ENCODE results near the gene HDAC1. TPM values are rescaled to one million over a fixed set of nuclear protein-coding genes. Genes with fewer than 3 reads are reported as not detected.

Gene HDAC1
- polyA plus RNA-seq, 1 experiment, result 185 TPM

GRCh38 chr1:32247983-32248889 is 43.6 kb upstream of the HDAC1 start:
- CTCF ChIA-PET, result interaction anchor here (0.7 to 3.9 kb wide), 20 partner anchors 9 to 153 kb away, joined by 3 to 35 read pairs (median 3); partner anchors contain the start of genes EIF3I and TMEM234
- TF ChIP-seq CTCF (IDR thresholded peaks at IDR 0.05; ENCODE audit: insufficient read depth, low read depth, low read length), result peak; percentile 90
- Histone ChIP-seq H3K36me3 (ENCODE audit: control insufficient read depth, insufficient read depth, low read length) (no peaks in the 10 kb centered on the region), H3K27me3 (ENCODE audit: control insufficient read depth, insufficient read depth, low read length) (no peaks in the 10 kb centered on the region), H3K4me3 (ENCODE audit: low read depth, low read length) (no peak overlapping the region)
- POLR2A ChIA-PET, result interaction anchor here (0.6 to 0.9 kb wide), 3 partner anchors 23 to 537 kb away, joined by 3 to 4 read pairs (median 3); partner anchors contain the start of gene MARCKSL1
- DNase-seq (ENCODE audit: low read depth), result no peak

GRCh38 chr1:32249831-32250525 is 41.9 kb upstream of the HDAC1 start:
- CTCF ChIA-PET, result interaction anchor here (0.7 to 3.0 kb wide), 4 partner anchors 11 to 38 kb away, joined by 4 to 22 read pairs (median 6); no protein-coding TSS in a partner anchor
- POLR2A ChIA-PET, result no interaction called here
- Histone ChIP-seq H3K4me3 (ENCODE audit: low read depth, low read length) (no peak overlapping the region), H3K36me3 (ENCODE audit: control insufficient read depth, insufficient read depth, low read length) (no peaks in the 10 kb centered on the region), H3K27me3 (ENCODE audit: control insufficient read depth, insufficient read depth, low read length) (no peaks in the 10 kb centered on the region)
- no peak for DNase-seq (ENCODE audit: low read depth)
- TF ChIP-seq CTCF (IDR thresholded peaks at IDR 0.05; ENCODE audit: insufficient read depth, low read depth, low read length), result no peak

- POLR2A ChIA-PET, result no interaction called here
- CTCF ChIA-PET, result interaction anchor here (1.1 to 1.9 kb wide), 2 partner anchors 36 kb away, joined by 4 to 8 read pairs; no protein-coding TSS in a partner anchor
- DNase-seq (ENCODE audit: low read depth), result no peak
- no peaks in the 10 kb centered on the region for H3K27me3 ChIP-seq (ENCODE audit: control insufficient read depth, insufficient read depth, low read length)
- H3K4me3 ChIP-seq (ENCODE audit: low read depth, low read length), result no peak within 1 kb of the TSS
- no peaks in the 10 kb centered on the region for H3K36me3 ChIP-seq (ENCODE audit: control insufficient read depth, insufficient read depth, low read length)
- no peak for TF ChIP-seq CTCF (IDR thresholded peaks at IDR 0.05; ENCODE audit: insufficient read depth, low read depth, low read length)
Observed at GRCh38 chr1:32250893-32251716, 40.8 kb upstream of the HDAC1 start, which contains the start of gene LCK. TSS of gene LCK (plus strand) at chr1:32251265. CDS start at chr1:32274330, 23,065 bp downstream.

GRCh38 chr1:32255072-32256071 is 36.5 kb upstream of the HDAC1 start:
- Histone ChIP-seq H3K27me3 (ENCODE audit: control insufficient read depth, insufficient read depth, low read length) (no peaks in the 10 kb centered on the region), H3K36me3 (ENCODE audit: control insufficient read depth, insufficient read depth, low read length) (no peaks in the 10 kb centered on the region), H3K4me3 (ENCODE audit: low read depth, low read length) (no peak overlapping the region)
- no peak for TF ChIP-seq CTCF (IDR thresholded peaks at IDR 0.05; ENCODE audit: insufficient read depth, low read depth, low read length)
- no peak for DNase-seq (ENCODE audit: low read depth)
- ChIA-PET CTCF (no interaction called here), POLR2A (no interaction called here)
